Right lobe of liver (tissue), 6 donors: ENCODE measurements around the gene BAHCC1. TPM values are rescaled to one million over a fixed set of nuclear protein-coding genes. Genes with fewer than 3 reads are reported as not detected.

ENCODE experiments used
- ATAC-seq, 4 donors: fragments of 200-7000 bp; cut with Tn5 transposase; one replicate each; pipeline ENCODE4 v1.9.1; 2020; ENCODE audit warnings: mild to moderate bottlenecking in 4 of 4, moderate library complexity in 4 of 4
- DNase-seq, 3 donors: peaks; one replicate each; pipeline ENCODE4 v3.0.0-alpha.2; 2020
- H3K27ac ChIP-seq, 3 donors: fragments of 200-600 bp; one replicate each; pipeline ENCODE4 v1.8.0; 2022
- H3K27me3 ChIP-seq, 2 donors: fragments of 200-600 bp; one replicate each; pipeline ENCODE4 v1.8.0; 2022
- H3K36me3 ChIP-seq, 4 donors: fragments of 200-600 bp; sonication (generic) in 1 of 4; one replicate each; pipeline versions ENCODE4 v1.5.1 to v1.8.0; 2017 to 2022; ENCODE audit warnings: control low read depth in 1 of 4
- H3K4me1 ChIP-seq, 4 donors: fragments of 200-600 bp; sonication (generic) in 1 of 4; one replicate each; pipeline versions ENCODE4 v1.5.1 to v1.8.0; 2017 to 2022; ENCODE audit warnings: control low read depth in 1 of 4
- H3K4me3 ChIP-seq, 3 donors: fragments of 200-600 bp; one replicate each; pipeline ENCODE4 v1.8.0; 2022
- H3K9me3 ChIP-seq, 4 donors: fragments of 200-600 bp; sonication (generic) in 1 of 4; one replicate each; pipeline versions ENCODE4 v1.5.1 to v1.8.0; 2017 to 2022; ENCODE audit warnings: control low read depth in 1 of 4
- POLR2A ChIP-seq: fragments of 450-650 bp; IDR thresholded peaks from one replicate; pipeline ENCODE4 v1.6.1; 2017; ENCODE audit warnings: antibody characterized with exemption, mild to moderate bottlenecking
- WGBS: methylation state at CpG from one replicate; pipeline ENCODE4 v1.1.6; 2018; ENCODE audit warnings: low coverage, low lambda C conversion rate; ENCODE audit not compliant: insufficient coverage; ENCODE audit errors: missing lambda C conversion rate; 5-methylcytosine and 5-hydroxymethylcytosine counted together
- intact Hi-C, 2 donors: fragments of 100-400 bp; cut with DNase I; formaldehyde crosslinking; loops; one replicate each; pipeline versions ENCODE4 v1.11.2 to v1.14.1; 2022
- total RNA-seq, 6 experiments: library from RNA; depleted of rRNA in 2 of 6; stranded (reverse); fragments of >200 nt in 2 of 6; fragmentation: NEBNext Ultra II Directional in 3 of 6; extraction: Animal tissue kit (Norgen Biotek cat#: 25700) in 3 of 6; gene quantifications; one replicate each; pipeline versions ENCODE4 v1.1.0 to v1.2.4, GENCODE V29; 2016 to 2023
- TF ChIP-seq, protein P1 (sequence below), 4 donors: fragments of 200-600 bp in 3 of 4; fragments of 450-650 bp in 1 of 4; IDR thresholded peaks; one replicate each; pipeline versions ENCODE4 v1.5.1 to v1.8.0; 2016 to 2022; ENCODE audit warnings: antibody characterized with exemption in 4 of 4, mild to moderate bottlenecking in 2 of 4
- donor health status: DM: no; HTN: yes; CAD: no.
- donor health status: DM: no; HTN: no; CAD: no.
- donor health status: DM: no; HTN: no; CAD: no.
- donor health status: DM: no; HTN: yes; CAD: no.
- donor health status: DM: no; HTN: yes; CAD: no.

The BAHCC1 gene
- total RNA-seq, 6 experiments from 2014 or later = 2.5 to 6.4 (median 4.9) TPM

DNA sequence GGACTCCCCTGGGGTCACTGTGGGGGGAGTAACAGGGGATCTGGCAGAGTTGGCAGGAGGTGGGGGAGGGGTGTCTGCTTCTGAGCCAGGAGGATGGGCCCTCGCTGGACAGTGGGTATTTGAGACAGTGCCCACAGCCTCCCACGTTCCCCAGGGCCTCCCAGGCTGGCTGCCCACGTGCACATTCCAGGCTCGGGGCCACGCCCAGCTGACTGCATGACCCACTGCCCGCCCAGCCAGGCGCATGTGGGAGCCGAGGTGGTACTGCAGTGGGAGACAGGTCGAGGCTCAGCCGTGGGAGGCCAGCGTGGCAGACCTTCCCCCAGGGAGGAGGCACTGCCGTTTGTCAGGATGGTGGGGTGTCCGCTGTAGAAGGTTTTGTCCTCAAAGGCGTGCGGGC lies 38.8 kb downstream of the BAHCC1 start:
- DNase-seq (no peak), ATAC-seq (no peak)
- H3K27ac ChIP-seq = no peak overlapping the region
- H3K4me1 ChIP-seq = peaks cover 0 to 15% (median 8%) of the 10 kb centered on the region in 4 donors
- H3K36me3 ChIP-seq = no peaks in the 10 kb centered on the region
- WGBS = no CpG with 5 or more reads among the region's 15 CpGs
- no peak for TF ChIP-seq POLR2A
- TF ChIP-seq, protein P1, sequence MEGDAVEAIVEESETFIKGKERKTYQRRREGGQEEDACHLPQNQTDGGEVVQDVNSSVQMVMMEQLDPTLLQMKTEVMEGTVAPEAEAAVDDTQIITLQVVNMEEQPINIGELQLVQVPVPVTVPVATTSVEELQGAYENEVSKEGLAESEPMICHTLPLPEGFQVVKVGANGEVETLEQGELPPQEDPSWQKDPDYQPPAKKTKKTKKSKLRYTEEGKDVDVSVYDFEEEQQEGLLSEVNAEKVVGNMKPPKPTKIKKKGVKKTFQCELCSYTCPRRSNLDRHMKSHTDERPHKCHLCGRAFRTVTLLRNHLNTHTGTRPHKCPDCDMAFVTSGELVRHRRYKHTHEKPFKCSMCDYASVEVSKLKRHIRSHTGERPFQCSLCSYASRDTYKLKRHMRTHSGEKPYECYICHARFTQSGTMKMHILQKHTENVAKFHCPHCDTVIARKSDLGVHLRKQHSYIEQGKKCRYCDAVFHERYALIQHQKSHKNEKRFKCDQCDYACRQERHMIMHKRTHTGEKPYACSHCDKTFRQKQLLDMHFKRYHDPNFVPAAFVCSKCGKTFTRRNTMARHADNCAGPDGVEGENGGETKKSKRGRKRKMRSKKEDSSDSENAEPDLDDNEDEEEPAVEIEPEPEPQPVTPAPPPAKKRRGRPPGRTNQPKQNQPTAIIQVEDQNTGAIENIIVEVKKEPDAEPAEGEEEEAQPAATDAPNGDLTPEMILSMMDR (IDR thresholded peaks at IDR 0.05) = no peak
- H3K4me3 ChIP-seq = no peak overlapping the region
- intact Hi-C loops = no loop called here
- no peaks in the 10 kb centered on the region for H3K9me3 ChIP-seq
- H3K27me3 ChIP-seq = no peaks in the 10 kb centered on the region

DNA sequence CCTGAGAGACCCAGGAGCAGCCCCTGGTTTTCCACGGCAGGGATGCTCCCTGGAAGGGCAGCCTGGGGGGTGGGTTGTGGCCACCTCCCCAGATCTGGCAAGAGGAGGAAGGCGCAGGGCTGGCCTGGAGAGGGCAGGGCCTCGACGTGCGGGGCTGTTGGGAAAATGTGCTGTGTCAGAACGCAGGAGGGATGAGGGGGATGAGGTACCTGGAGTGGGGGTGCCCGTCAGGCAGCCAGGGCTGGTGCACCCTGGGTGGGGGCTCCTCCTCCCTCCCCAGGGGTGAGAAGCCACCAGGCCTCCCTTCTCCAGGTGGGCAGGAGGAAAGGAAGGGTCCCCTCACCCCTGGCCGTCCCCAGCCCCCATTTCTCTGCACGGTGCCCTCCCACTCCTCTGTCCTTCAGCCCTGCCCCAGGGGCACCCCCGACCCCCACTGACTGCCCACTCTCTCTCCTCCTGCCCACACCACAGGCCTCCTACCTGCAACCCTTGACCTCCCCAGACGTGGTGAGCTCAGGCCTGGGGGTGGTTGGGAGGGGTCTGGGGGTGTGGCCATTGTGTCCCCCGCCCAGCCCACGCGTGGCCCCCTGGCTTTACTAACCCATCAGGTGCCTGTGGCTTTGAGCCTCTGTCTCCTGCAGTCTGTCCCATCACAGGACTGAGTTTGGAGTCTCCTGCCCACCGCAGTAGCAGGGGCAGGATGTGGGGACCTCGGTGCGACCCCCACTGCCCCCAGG lies 39.6 kb downstream of the BAHCC1 start:
- ATAC-seq (no peak), DNase-seq (no peak)
- no peak for TF ChIP-seq POLR2A
- TF ChIP-seq, protein P1 (IDR thresholded peaks at IDR 0.05) = no peak
- peaks cover 0 to 7% (median 3%) of the 10 kb centered on the region in 4 donors for H3K4me1 ChIP-seq
- 79% methylated on average over 9 of the region's 17 CpGs for whole genome bisulfite sequencing
- H3K27me3 ChIP-seq = no peaks in the 10 kb centered on the region
- H3K9me3 ChIP-seq = no peaks in the 10 kb centered on the region
- intact Hi-C loops = no loop called here
- H3K27ac ChIP-seq = no peak overlapping the region
- no peak overlapping the region for H3K4me3 ChIP-seq
- H3K36me3 ChIP-seq = no peaks in the 10 kb centered on the region

DNA sequence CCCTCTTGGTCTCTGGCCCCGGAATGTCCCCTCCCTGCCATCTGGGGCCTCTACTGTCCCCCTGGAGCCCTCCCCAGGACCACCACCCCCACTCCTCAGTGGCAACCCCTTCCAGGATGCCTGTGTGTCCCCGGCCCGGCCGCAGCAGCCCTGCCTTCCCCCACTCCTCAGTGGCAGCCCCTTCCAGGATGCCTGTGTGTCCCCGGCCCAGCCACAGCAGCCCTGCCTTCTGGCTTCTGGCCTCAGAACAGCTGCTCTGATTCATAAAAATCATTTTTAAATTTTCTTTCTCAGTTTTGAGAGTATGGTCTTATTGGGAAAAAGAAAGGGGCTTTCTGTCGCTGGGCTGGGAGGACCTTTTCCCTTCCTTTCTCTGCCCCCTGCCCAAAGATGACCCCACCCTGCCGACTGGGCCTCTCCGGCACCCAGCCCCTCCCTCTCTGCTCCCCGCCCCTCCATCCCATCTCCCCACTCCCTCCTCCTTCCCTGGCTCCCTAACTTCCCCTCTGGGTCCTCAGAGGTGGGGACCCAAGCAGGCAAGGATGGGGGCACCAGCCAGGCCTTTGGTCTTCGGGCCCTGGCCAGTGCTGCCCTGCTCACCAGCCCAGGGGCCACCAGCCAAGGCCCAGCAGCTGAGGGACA lies 40.5 kb downstream of the BAHCC1 start:
- TF ChIP-seq, protein P1 (IDR thresholded peaks at IDR 0.05) = no peak
- TF ChIP-seq POLR2A = no peak
- peaks cover 0 to 6% (median 0%) of the 10 kb centered on the region in 4 donors for H3K4me1 ChIP-seq
- H3K27me3 ChIP-seq = no peaks in the 10 kb centered on the region
- ATAC-seq = no peak
- no peaks in the 10 kb centered on the region for H3K9me3 ChIP-seq
- 75% methylated on average over 5 of the region's 10 CpGs for WGBS
- no peak overlapping the region for H3K27ac ChIP-seq
- no peak for DNase-seq
- intact Hi-C loops = no loop called here
- no peaks in the 10 kb centered on the region for H3K36me3 ChIP-seq
- H3K4me3 ChIP-seq = no peak overlapping the region

DNA sequence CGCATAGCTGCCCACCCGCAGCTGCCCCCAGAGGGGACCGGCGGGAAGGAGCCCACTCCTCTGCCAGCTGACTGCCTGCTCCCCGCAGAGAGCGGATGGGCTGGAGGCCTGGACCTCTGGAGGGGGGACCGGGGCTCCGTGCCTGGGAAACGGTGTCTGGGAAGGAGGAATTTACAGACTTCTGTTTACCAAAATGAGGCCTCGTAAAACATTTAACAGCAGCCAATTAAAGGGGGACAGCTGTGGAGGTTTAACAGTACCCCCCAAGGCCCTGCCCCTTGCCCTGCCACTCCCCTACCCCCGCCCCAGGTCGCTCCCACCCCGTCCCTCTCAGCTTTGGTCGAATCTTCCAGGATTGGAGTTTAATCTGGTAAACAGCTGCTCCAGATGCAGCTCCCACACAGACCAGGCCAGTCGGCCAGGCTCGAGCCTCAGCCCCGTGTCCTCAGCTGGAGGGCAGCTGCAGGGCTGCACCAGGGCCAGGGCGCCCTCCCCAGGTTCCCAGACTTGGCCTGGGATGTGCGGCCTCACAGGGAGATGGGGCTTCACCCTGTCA lies 41.1 kb downstream of the BAHCC1 start:
- Histone ChIP-seq H3K27me3 (no peaks in the 10 kb centered on the region), H3K36me3 (no peaks in the 10 kb centered on the region), H3K27ac (no peak overlapping the region), H3K9me3 (no peaks in the 10 kb centered on the region), H3K4me3 (no peak overlapping the region), H3K4me1 (peaks cover 0 to 6% (median 0%) of the 10 kb centered on the region in 4 donors)
- no CpG with 5 or more reads among the region's 19 CpGs for WGBS
- TF ChIP-seq, protein P1 (IDR thresholded peaks at IDR 0.05) = no peak
- no peak for TF ChIP-seq POLR2A
- ATAC-seq (peak in 1 of 4 donors; percentile 4), DNase-seq (no peak)
- intact Hi-C loops = no loop called here
